RWPE2 (cell line): ENCODE measurements around the gene ALAS1.

Experiments
- ATAC-seq: fragments of 200-7000 bp; cut with Tn5 transposase; 3 replicates; pipeline ENCODE4 v1.9.1; 2021; ENCODE audit warnings: low read depth
- DNase-seq: peaks from one replicate; pipeline ENCODE4 v3.0.0-alpha.2; 2020; ENCODE audit warnings: low spot score
- H3K27ac ChIP-seq: fragments of 450-650 bp; 2 replicates; pipeline ENCODE4 v1.5.1; 2017; ENCODE audit warnings: mild to moderate bottlenecking; ENCODE audit not compliant: poor library complexity, severe bottlenecking
- H3K27me3 ChIP-seq: fragments of 250-450 bp; sonication (Bioruptor Pico); 2 replicates; pipeline ENCODE4 v1.5.1; 2021; ENCODE audit warnings: mild to moderate bottlenecking, moderate library complexity; ENCODE audit not compliant: insufficient read depth, poor library complexity, severe bottlenecking
- H3K36me3 ChIP-seq: fragments of 250-450 bp; sonication (Bioruptor Pico); 2 replicates; pipeline ENCODE4 v1.5.1; 2020; ENCODE audit warnings: low read depth, mild to moderate bottlenecking, moderate library complexity
- H3K4me1 ChIP-seq: fragments of 250-450 bp; sonication (Bioruptor Pico); 2 replicates; pipeline ENCODE4 v1.5.1; 2021; ENCODE audit warnings: mild to moderate bottlenecking, moderate library complexity; ENCODE audit not compliant: insufficient read depth, poor library complexity, severe bottlenecking
- H3K4me3 ChIP-seq: fragments of 250-450 bp; sonication (Bioruptor Pico); 2 replicates; pipeline ENCODE4 v1.5.1; 2021; ENCODE audit warnings: mild to moderate bottlenecking, moderate library complexity; ENCODE audit not compliant: severe bottlenecking
- H3K9me3 ChIP-seq: fragments of 250-450 bp; sonication (Bioruptor Pico); 2 replicates; pipeline ENCODE4 v1.5.1; 2021; ENCODE audit warnings: mild to moderate bottlenecking, moderate library complexity; ENCODE audit not compliant: severe bottlenecking
- CTCF ChIP-seq: fragments of 450-650 bp; IDR thresholded peaks from one replicate; pipeline ENCODE4 v1.5.1; 2017; ENCODE audit warnings: mild to moderate bottlenecking, moderate library complexity; ENCODE audit not compliant: poor library complexity, severe bottlenecking

The ALAS1 gene

GRCh38 chr3:52223449-52224408 is 25.8 kb downstream of the ALAS1 start:
- H3K9me3 ChIP-seq = no peaks in the 10 kb centered on the region
- TF ChIP-seq CTCF = no peak
- H3K36me3 ChIP-seq = no peaks in the 10 kb centered on the region
- DNase-seq (peak; percentile 43), ATAC-seq (no peak)
- no peak overlapping the region for H3K4me3 ChIP-seq
- no peaks in the 10 kb centered on the region for H3K4me1 ChIP-seq
- H3K27me3 ChIP-seq = no peaks in the 10 kb centered on the region
- H3K27ac ChIP-seq = no peak overlapping the region

- ATAC-seq = peak; percentile 6; the same call in 1 of the 3 replicates
Observed at GRCh38 chr3:52225452-52226228, 27.7 kb downstream of the ALAS1 start, which contains the start of gene TLR9. Gene TLR9 (minus strand): TSS chr3:52225645. CDS start chr3:52225529, 116 bp downstream.

GRCh38 chr3:52226229-52226817 is 28.4 kb downstream of the ALAS1 start:
- TF ChIP-seq CTCF = no peak
- DNase-seq (peak; percentile 45), ATAC-seq (peak; percentile 5; the same call in 1 of the 3 replicates)
- Histone ChIP-seq H3K9me3 (no peaks in the 10 kb centered on the region), H3K4me3 (no peak overlapping the region), H3K27me3 (no peaks in the 10 kb centered on the region), H3K4me1 (no peaks in the 10 kb centered on the region), H3K27ac (no peak overlapping the region), H3K36me3 (peaks cover 22% of the 10 kb centered on the region)

More at GRCh38 chr3:52225452-52226228, 27.7 kb downstream of the ALAS1 start, which contains the start of gene TLR9:
- H3K27ac ChIP-seq = no peak within 1 kb of the TSS
- DNase-seq = peak; percentile 48
- no peak for TF ChIP-seq CTCF
- no peaks in the 10 kb centered on the region for H3K27me3 ChIP-seq
- no peaks in the 10 kb centered on the region for H3K9me3 ChIP-seq
- H3K36me3 ChIP-seq = peaks cover 16% of the 10 kb centered on the region
- no peak within 1 kb of the TSS for H3K4me3 ChIP-seq
- no peaks in the 10 kb centered on the region for H3K4me1 ChIP-seq

- ATAC-seq (no peak), DNase-seq (no peak)
- peak; percentile 23 for TF ChIP-seq CTCF
- H3K9me3 ChIP-seq = no peaks in the 10 kb centered on the region
- peaks cover 30% of the 10 kb centered on the region for H3K36me3 ChIP-seq
- no peaks in the 10 kb centered on the region for H3K27me3 ChIP-seq
- H3K27ac ChIP-seq = no peak overlapping the region
- no peak overlapping the region for H3K4me3 ChIP-seq
- no peaks in the 10 kb centered on the region for H3K4me1 ChIP-seq
Observed at GRCh38 chr3:52227117-52227516, 29.2 kb downstream of the ALAS1 start.
